Ectodermal cell (in vitro differentiated cells): ENCODE data around the gene TMEM178A.

Experiments used
- H3K27ac ChIP-seq: 2 replicates; pipeline ENCODE4 v1.7.0; 2013; ENCODE audit warnings: mild to moderate bottlenecking, low read depth, low read length; ENCODE audit not compliant: insufficient read depth, poor library complexity, severe bottlenecking
- H3K27me3 ChIP-seq: 2 replicates; pipeline ENCODE4 v1.7.0; 2013; ENCODE audit warnings: mild to moderate bottlenecking, low read length; ENCODE audit not compliant: insufficient read depth, control insufficient read depth, poor library complexity, severe bottlenecking
- H3K36me3 ChIP-seq: one replicate; pipeline ENCODE4 v1.7.0; 2013; ENCODE audit warnings: low read length; ENCODE audit not compliant: control insufficient read depth, insufficient read depth
- H3K4me1 ChIP-seq: one replicate; pipeline ENCODE4 v1.7.0; 2013; ENCODE audit warnings: low read length; ENCODE audit not compliant: control insufficient read depth, insufficient read depth
- H3K4me3 ChIP-seq: 2 replicates; pipeline ENCODE4 v1.7.0; 2013; ENCODE audit warnings: low read depth, low read length, control low read depth; ENCODE audit not compliant: insufficient read depth
- H3K9me3 ChIP-seq: 2 replicates; pipeline ENCODE4 v1.7.0; 2013; ENCODE audit warnings: mild to moderate bottlenecking, low read length, moderate library complexity; ENCODE audit not compliant: control insufficient read depth
- WGBS, 2 experiments: methylation state at CpG; one replicate each; pipeline ENCODE4 v1.1.7; 2013; ENCODE audit warnings: missing lambda C conversion rate in 2 of 2; 5-methylcytosine and 5-hydroxymethylcytosine counted together

TMEM178A gene

GRCh38 chr2:39689272-39689841, 23.6 kb downstream of the TMEM178A start:
- 60 to 89% methylated on average over 1 of the region's 1 CpG for WGBS, 2 experiments
- no peak overlapping the region for H3K4me3 ChIP-seq
- no peaks in the 10 kb centered on the region for H3K9me3 ChIP-seq
- H3K27me3 ChIP-seq, result no peaks in the 10 kb centered on the region
- H3K27ac ChIP-seq, result no peak overlapping the region
- H3K36me3 ChIP-seq, result no peaks in the 10 kb centered on the region
- H3K4me1 ChIP-seq, result no peaks in the 10 kb centered on the region

- Histone ChIP-seq H3K36me3 (no peaks in the 10 kb centered on the region), H3K27ac (no peak overlapping the region), H3K4me3 (no peak overlapping the region), H3K4me1 (no peaks in the 10 kb centered on the region), H3K27me3 (no peaks in the 10 kb centered on the region), H3K9me3 (no peaks in the 10 kb centered on the region)
- 92 to 94% methylated on average over 6 of the region's 6 CpGs for WGBS, 2 experiments
Observed at GRCh38 chr2:39689876-39690275, 24.2 kb downstream of the TMEM178A start.

GRCh38 chr2:39693245-39693644, 27.5 kb downstream of the TMEM178A start:
- H3K9me3 ChIP-seq, result no peaks in the 10 kb centered on the region
- no peak overlapping the region for H3K4me3 ChIP-seq
- 88 to 91% methylated on average over 1 of the region's 1 CpG for WGBS, 2 experiments
- H3K36me3 ChIP-seq, result no peaks in the 10 kb centered on the region
- no peak overlapping the region for H3K27ac ChIP-seq
- no peaks in the 10 kb centered on the region for H3K27me3 ChIP-seq
- H3K4me1 ChIP-seq, result no peaks in the 10 kb centered on the region

- Histone ChIP-seq H3K27ac (no peak overlapping the region), H3K4me3 (no peak overlapping the region), H3K36me3 (no peaks in the 10 kb centered on the region), H3K4me1 (no peaks in the 10 kb centered on the region), H3K9me3 (no peaks in the 10 kb centered on the region), H3K27me3 (no peaks in the 10 kb centered on the region)
- WGBS, 2 experiments, result 89 to 93% methylated on average over 4 of the region's 4 CpGs
Observed at GRCh38 chr2:39696101-39696553, 30.4 kb downstream of the TMEM178A start.

- Histone ChIP-seq H3K4me3 (no peak overlapping the region), H3K27me3 (no peaks in the 10 kb centered on the region), H3K4me1 (no peaks in the 10 kb centered on the region), H3K36me3 (no peaks in the 10 kb centered on the region), H3K27ac (no peak overlapping the region), H3K9me3 (no peaks in the 10 kb centered on the region)
- no CpG with 5 or more reads among the region's 1 CpG for WGBS, 2 experiments
Observed at GRCh38 chr2:39696838-39697237, 31.1 kb downstream of the TMEM178A start.

- Histone ChIP-seq H3K27ac (no peak overlapping the region), H3K27me3 (no peaks in the 10 kb centered on the region)
- 85 to 92% methylated on average over 2 of the region's 2 CpGs for WGBS, 2 experiments
Observed at GRCh38 chr2:39697454-39697853, 31.7 kb downstream of the TMEM178A start.

GRCh38 chr2:39701137-39701536, 35.4 kb downstream of the TMEM178A start:
- 95 to 96% methylated on average over 1 of the region's 1 CpG for WGBS, 2 experiments
- no peaks in the 10 kb centered on the region for H3K9me3 ChIP-seq
- H3K27ac ChIP-seq, result no peak overlapping the region
- no peak overlapping the region for H3K4me3 ChIP-seq
- H3K36me3 ChIP-seq, result no peaks in the 10 kb centered on the region
- H3K4me1 ChIP-seq, result no peaks in the 10 kb centered on the region
- H3K27me3 ChIP-seq, result no peaks in the 10 kb centered on the region

More at GRCh38 chr2:39697454-39697853, 31.7 kb downstream of the TMEM178A start:
- no peaks in the 10 kb centered on the region for H3K9me3 ChIP-seq
- H3K4me3 ChIP-seq, result no peak overlapping the region
- no peaks in the 10 kb centered on the region for H3K4me1 ChIP-seq
- H3K36me3 ChIP-seq, result no peaks in the 10 kb centered on the region

- Histone ChIP-seq H3K4me3 (no peak overlapping the region), H3K27me3 (no peaks in the 10 kb centered on the region)
- WGBS, 2 experiments, result 96% methylated on average over 2 of the region's 3 CpGs; no CpG with 5 or more reads in 1 of the 2 experiments
Observed at GRCh38 chr2:39703181-39703872, 37.6 kb downstream of the TMEM178A start.

GRCh38 chr2:39704540-39704939, 38.8 kb downstream of the TMEM178A start:
- H3K9me3 ChIP-seq, result no peaks in the 10 kb centered on the region
- no peaks in the 10 kb centered on the region for H3K4me1 ChIP-seq
- no peak overlapping the region for H3K4me3 ChIP-seq
- WGBS, 2 experiments, result 80 to 91% methylated on average over 2 of the region's 3 CpGs
- H3K36me3 ChIP-seq, result no peaks in the 10 kb centered on the region
- H3K27ac ChIP-seq, result no peak overlapping the region
- no peaks in the 10 kb centered on the region for H3K27me3 ChIP-seq

More at GRCh38 chr2:39703181-39703872, 37.6 kb downstream of the TMEM178A start:
- no peaks in the 10 kb centered on the region for H3K9me3 ChIP-seq
- no peak overlapping the region for H3K27ac ChIP-seq
- no peaks in the 10 kb centered on the region for H3K36me3 ChIP-seq
- H3K4me1 ChIP-seq, result no peaks in the 10 kb centered on the region

GRCh38 chr2:39705638-39706037, 39.9 kb downstream of the TMEM178A start:
- no peak overlapping the region for H3K27ac ChIP-seq
- no peaks in the 10 kb centered on the region for H3K36me3 ChIP-seq
- no peak overlapping the region for H3K4me3 ChIP-seq
- 75 to 79% methylated on average over 4 of the region's 4 CpGs for WGBS, 2 experiments
- H3K27me3 ChIP-seq, result no peaks in the 10 kb centered on the region
- no peaks in the 10 kb centered on the region for H3K9me3 ChIP-seq
- no peaks in the 10 kb centered on the region for H3K4me1 ChIP-seq
